NCI-H748 treated with DMSO at 0.1 percent for 48 hours (cell line): ENCODE data around the gene LRG1.
"Not testable (repeated sequence)": the region's sequence is repeated elsewhere in the genome, so short reads cannot be mapped to it uniquely, and the experiment has no call there.

Experiments
- DNase-seq: peaks from one replicate; lab custom pipeline; 2025; lab: John Stamatoyannopoulos, UW

The LRG1 gene

DNA sequence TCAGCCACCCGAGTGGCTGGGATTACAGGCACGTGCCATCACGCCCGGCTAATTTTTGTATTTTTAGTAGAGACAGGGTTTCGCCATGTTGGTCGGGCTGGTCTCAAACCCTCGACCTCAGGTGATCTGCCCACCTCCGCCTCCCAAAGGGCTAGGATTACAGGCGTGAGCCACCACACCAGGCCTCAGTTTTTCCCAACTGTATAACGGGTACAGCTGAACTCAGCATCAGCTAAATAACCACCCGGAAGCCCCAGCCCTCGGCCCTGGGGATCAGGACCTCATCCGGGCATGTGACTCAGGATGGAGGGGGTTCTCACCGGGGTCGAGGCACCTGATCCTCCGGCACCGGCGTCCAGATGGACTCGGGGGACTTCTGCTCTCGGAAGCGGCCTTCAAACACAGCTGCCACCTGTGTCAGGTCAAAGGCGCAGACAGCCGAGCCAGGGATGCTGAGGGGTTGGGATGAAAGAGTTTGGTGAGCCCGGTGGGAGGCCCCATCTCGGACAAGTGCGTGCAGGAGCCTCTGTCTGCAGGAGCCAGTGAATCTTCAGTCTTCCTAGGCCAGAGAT is 10.7 kb upstream of the LRG1 start:
- DNase-seq = no peak

DNA sequence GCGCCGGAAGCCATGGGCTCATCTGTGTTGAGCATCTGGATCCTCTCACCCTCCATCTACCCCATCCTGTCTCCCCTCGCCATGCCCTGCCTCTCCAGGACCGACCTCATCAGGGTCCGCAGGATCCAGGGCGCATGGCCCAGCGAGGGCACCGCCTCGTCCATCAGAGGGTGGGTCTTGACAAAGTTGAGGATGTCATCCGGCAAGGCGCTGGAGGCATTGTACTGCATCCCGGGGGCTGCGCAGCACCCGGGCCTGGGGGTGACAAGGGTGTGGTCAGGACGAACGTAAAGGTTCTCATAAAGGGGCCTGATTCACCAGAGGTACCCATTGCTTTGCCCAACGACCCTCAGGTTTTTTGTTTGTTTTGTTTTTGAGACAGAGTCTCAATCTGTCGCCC is 10.2 kb upstream of the LRG1 start:
- DNase-seq = no peak

DNA sequence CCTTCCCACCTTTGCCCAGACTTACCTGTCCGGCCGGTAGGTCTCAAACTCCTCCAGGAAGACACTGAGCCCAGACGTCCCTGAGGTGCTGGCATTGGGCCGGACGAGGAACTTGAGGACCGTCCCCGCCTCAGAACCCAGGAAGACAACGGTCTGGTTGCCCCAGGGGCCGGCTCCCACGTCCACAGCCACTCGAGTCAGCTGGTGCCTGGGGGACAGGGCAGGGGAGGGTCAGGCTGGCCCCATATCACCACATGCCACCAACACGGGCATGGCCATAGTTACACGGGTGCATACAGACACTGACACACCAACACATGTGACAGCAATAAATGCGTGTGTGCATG is 8.4 kb upstream of the LRG1 start:
- no peak for DNase-seq

DNA sequence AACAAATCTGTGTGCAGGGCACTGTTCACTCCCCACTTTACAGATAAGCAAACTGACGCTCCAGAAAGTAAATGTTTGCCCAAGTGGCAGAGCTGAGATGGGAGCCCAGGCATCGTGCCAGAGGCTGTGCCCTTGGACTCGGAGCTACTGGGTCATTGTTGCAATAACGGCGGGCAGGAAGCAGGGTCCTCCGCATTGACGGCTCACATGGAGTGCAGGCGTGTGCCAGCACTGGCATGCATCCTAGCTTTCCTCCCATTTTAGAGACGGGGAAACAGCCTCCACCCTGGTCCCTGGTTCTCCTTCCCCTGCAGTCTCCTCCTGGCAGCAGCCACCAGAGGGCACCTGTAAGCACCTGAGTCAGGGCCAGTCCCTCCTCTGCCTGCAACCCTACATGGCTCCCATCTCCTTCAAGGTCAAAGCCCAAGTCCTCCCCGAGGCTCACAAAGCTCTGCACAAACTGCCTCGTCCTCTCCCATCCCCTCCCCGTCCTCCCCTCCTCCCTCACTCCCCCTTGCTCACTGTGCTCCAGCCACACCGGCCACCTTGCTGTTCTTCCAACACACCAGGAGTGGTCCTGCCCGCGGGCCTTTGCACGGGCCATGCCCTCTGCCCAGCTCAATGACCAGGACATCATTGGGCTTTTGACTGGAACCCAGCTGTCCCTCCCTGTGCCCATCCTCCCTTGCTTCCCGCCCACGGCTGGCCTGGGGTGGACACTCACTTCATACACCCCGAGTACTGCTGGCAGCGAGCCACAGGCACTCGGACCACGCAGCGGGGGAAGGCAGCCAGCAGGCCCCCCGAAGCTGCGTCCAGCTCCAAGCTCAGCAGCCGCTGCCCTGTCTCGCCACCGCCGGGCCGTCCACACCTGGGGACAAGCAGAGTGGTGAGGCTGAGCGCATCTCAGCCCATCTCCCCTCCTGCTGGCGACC is 7.7 kb upstream of the LRG1 start:
- DNase-seq = no peak

DNA sequence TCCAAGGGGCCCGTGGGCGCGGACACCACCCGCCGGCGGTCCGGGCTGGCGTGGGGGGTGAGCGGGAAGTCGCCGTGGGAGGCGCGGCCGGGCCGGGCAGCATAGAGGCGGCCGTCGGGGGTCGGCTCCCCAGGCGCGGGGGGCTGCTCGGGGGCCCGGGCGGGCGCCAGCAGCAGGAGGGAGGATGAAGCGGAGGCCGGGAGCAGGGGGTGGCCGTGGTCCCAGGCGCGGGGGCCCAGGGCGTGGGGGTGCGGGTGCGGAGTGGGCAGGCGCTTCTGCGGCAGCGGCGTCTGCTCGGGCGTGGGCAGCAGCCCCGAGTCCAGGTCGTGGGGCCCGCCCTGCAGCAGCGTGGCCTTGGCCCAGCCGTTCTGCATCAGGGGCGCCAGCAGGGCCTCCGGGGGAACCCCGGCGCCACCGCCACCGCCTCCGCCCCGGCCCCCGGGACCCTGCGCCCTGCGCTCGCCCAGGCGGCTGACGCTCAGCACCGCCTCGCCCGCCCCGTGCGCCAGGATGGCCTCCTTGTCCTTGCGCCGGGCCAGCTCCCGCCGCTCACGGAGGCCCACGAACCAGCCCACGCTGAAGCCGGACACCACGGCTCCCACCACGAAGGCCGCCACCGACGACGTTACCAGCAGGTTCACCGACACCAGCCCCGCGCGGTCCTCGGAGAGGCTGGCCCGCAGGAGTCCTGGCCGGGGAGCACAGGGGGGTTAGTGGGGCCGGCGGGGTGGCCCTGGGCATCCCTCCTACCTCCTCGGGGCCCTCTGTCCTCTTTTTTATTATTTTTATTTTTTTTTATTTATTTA is 4.2 kb upstream of the LRG1 start:
- DNase-seq = no peak

DNA sequence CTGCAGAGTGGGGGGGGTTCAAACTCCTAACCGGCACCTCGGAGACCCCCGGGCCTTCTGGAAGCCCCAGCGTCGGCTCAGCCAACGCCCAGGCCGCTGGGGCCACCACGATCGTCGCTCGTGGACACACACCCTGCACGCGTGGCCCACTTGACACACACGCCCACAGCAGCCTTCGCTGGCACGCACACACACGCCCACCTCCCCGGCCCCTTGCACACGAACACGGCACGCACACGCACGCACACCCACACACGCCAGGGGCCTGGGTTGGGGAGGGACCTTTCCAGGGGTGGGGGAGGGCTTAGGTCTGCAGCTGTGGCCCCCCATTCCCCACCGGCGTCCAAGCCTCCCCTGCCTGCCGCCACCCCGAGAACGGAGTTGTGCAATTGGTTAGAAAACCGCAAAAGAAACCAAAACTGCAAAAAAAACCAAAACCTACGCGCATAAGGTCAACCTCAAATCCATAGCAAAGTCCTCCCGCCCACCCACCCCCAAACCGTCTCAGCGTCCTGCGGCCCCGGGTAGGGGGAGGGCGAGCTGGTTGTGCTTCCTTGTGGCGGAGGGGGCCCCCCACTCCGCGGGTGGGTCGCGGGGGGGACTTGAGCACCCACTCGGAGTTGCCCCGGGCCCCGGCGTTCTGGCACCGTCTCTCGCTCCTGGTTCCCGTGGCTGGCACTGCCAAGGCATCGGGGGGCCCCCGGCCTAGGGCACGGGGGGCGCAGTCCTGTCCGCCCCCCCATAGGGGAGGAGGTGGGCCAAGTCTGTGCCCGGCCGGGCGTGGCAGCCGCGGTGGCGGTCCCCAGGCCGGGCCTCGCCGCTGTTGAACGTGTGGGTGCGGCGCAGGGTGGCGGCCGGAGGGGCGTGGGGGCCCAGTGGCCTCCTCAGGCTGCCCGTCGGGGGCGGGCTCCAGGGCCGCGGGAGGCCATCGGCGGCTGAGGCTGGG is 3.3 kb upstream of the LRG1 start:
- no peak for DNase-seq

DNA sequence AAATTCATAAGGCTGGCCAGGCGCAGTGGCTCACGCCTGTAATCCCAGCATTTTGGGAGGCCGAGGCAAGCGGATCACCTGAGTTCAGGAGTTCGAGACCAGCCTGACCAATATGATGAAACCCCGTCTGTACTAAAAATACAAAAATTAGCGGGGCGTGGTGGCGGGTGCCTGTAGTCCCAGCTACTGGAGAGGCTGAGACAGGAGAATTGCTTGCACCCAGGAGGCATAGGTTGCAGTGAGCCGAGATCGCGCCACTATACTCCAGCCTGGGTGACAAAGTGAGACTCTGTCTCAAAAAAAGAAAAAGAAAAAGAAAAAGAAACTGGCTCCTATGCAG is 1.9 kb upstream of the LRG1 start:
- not testable (repeated sequence) for DNase-seq

DNA sequence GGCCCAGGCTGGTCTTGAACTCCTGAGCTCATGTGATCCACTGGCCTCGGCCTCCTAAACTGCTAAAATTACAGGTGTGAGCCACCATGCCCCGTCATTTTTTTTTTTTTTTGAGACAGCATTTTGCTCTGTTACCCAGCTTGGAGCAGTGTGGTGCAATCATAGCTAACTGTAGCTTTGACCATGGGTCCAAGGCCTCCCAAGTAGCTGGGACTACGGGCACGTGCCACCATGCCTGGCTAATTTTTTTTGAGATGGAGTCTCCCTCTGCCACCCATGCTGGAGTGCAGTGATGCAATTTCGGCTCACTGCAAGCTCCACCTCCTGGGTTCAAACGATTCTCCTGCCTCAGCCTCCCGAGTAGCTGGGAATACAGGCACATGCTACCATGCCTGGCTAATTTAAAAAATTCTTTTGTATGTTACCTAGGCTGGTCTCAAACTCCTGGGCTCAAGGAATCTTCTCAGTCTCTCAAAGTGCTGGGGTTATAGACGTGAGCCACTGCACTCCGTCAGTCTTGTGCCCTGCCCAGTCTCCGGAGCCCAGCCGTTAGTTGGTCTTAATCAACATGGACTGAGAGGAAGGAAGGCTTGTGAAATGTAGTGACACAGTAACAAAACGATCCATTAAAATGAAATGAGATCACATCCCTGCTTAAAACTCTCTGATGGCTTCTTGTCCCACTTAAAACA is 1.4 kb upstream of the LRG1 start:
- no peak for DNase-seq

DNA sequence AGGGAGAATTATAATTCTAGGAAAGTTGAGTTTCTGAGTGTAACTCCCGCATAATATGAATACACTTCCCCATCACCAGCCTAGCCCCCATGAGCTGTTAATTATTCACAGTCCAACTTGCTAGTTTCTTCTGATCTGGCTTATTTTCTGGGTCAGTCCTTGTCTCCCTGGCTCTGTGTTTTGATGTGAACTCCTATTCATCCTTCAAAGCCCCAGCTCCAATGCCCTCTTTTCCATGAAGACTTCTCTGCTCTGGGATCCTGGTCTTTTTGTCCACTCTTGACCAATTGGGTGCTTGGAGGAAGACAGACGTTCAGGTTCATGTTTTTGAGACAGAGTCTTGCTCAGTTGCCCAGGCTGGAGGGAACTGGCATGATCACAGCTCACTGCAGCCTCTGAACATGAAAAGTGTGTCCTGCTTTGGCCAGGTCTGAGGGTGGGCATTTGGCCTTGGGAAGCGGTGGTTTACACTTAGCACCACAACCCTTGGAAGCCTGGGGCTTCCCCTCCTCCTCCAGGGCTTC is 605 bp downstream of the LRG1 start:
- no peak for DNase-seq

DNA sequence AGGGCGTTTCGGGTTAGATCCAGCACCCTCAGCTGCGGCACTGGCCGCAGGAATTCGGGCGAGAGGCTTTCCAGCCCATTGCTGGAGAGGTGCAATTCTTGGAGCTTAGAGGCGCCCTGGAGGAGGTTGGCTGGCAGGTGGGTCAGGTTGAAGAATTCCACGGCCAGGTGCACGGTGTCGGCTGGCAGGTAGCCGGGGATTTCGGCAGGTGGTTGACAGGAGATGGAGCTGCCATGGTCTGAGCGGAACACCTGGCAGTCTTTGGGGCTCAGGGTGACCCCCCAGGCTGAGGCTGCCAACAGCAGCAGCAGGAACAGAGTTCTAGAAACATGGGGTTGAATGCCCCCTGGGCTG is 1.3 kb downstream of the LRG1 start:
- no peak for DNase-seq

DNA sequence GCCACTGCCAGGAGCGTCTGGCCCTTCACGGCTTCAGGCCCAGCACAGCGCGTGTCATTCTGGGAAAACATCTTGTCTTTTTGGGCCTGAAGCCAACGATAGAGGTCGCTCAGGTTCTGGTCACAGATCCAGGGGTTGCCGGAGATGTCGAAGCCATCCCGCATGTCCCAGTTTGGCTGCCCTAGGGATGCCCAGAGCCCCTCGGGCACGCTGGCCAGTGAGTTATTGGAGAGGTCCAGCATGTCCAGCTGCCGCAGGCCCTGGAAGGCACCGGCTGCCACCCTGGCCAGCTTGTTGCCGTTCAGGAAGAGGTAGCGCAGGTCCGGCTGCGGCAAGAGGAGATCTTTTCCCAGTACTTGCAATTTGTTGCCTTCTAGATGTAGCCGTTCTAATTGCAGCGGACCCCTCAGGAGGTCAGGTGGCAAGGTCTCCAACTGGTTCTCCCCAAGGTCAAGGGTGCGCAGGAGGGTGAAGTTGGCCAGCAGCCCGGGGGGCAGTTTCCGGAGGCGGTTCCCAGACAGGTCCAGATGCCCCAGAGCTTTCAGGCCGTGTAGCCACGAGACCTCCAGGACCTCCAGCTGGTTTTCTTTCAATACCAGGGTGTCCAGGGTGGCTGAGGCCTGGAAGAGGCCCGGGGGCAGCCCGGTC is 1.8 kb downstream of the LRG1 start:
- DNase-seq = no peak

DNA sequence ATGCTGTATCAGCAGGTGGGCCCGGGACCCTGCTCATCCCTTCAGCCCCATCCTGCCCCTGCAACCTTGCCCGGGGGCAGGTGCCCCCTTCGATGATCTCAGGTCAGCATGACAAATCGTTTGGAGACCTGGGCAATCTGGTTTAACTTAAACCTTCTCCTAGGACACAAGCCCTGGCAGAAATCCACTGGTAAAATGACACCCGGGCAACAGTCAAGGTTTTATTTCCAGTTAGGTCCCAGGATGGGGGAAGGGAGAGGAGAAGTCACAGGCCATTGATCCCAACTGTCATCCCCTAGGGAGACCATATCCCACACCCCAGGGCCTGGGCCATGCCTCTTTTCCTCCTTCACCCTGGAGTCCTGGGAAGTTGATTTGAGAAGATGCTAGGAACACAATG is 3.0 kb downstream of the LRG1 start:
- DNase-seq = no peak

DNA sequence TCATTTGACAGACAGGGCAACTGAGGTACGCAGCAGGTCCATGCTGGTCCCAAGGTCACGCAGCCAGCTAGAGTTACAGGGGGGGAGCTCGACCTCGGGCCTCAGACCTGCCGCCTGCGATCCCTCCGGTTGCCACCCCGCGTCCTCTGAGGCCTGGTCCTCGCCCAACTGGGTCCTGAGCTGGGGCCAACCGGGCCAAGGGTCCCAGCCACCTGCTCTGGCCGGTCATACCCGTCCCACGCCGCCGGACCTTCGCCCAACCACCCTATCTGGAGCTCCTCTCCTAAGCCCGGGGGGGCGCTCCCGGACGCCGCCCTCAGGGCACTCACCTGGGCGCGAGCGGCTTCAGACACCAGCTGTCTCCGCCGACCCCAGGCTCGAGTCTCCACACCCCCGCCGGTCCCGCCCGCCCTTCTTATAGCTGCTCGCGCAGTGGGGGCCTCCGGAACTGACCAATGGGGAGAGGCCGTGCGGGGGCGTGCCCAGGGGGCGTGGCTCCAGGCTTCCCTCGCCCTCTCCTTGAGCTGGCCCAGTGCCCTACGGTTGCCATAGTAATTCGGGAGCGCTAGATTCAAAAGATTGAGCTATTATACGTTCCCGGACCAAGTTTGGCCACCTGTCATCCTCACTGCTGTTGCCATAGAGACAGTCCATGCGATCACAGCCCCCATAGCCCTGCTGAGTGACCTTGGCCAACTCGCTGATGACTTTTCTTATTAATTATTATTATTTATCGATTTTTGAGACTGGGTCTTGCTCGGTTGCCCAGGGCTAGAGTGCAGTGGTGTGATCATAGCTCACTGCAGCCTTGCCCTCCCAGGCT is 4.8 kb downstream of the LRG1 start, which contains the start of gene PLIN5:
TSS of gene PLIN5 (minus strand) at position 389 of the 823 bp plus-strand sequence. CDS start 1,150 bp downstream, outside the sequence.
- DNase-seq = peak; percentile 78

DNA sequence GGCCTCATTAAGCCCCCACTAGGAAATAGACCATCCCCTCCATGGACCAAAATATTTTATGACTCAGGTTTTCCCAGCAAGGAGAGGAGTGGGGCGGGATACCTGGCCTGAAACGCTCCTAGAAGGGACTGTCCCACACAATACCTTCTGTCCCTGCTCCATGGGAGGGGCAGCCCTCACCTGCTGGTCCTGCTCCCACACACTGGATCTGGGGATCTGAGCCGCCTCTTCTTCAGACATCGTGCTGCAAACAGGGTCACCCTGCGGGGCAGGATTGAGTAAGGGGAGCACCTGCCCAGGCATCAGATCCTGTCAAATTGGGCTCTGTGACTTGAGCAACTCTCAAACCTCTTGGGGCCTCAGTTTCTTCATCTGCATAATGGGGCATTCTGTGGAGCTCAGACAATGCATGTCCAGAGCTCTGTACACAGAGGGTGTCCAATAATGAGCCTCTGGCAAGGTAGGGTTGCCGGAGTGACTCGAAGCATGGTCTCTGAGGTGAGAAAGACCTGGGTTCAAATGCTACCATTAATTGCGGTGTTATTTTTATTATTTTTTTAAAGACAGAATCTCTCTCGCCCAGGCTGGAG is 5.9 kb downstream of the LRG1 start:
- DNase-seq = no peak

DNA sequence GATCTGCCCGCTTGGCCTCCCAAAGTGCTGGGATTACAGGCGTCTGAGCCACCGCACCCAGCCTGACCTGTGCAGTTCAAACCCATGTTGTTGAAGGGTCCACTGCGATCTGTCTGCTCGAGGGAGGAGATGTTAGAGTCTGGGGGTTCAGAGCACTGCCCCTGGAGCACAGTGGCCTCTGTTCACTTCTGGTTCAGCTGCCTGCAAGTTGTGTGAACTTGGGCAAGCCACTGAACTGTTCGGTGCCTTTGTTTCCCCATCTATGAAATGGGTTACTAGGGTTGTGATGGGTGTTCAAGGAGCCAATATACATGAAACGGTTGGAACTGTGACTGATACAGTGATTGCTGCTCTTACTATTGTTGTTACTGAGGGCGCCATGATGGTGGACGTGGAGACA is 6.5 kb downstream of the LRG1 start:
- DNase-seq = no peak

DNA sequence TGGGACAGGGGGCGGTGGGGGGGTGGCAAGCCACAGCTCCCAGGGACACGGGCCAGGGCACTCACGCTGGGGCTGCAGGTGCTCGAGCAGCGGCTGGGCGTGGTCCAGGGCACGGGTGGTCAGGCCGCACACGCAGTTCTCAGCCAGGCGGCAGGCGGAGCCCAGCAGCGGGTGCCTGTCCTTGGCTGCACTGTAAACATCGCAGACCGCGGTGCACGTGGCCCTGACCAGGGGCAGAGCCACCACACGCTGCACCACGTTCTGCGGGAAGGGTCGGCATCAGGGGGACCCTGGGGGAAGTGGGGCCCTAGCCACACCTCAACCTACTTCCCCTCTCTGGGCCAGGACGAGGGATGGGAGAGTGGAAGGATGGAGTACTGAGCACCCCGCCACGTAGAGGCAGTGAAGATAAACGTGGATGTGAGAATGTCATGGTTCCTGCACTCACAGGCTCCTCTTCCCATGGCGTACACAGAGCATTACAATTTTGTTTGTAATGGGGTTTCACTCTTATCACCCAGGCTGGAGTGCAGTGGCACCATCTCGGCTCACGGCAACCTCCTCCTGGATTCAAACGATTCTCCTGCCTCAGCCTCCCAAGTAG is 8.2 kb downstream of the LRG1 start:
- no peak for DNase-seq

DNA sequence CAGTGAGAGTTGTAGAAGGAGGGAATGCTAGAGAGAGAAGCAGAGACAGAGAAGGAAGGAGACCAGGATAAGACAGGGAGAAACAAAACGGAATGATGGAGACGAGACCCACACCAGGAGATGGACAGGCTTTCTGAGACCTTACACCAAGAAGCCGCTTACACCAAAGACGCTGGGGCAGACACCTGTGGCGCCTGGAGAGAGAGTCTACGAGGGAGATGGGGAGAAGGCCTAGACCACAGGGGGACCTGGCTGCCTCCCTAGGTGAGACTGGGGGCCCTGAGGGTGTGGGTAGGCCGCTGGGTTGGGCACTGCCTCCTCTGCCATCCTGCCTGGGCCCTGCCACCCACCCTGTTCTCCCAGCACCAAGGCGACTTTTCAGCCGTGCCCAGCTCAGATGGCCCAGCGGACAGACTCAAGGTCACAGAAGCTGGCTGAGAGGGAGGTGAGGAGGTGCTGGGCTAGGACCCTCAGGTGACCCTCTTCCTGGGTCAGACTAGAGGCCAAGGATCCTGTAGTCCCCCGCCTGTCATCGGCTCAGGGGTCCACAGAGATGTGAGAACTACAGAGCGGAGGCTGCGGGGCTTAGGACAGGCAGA is 9.8 kb downstream of the LRG1 start:
- no peak for DNase-seq

DNA sequence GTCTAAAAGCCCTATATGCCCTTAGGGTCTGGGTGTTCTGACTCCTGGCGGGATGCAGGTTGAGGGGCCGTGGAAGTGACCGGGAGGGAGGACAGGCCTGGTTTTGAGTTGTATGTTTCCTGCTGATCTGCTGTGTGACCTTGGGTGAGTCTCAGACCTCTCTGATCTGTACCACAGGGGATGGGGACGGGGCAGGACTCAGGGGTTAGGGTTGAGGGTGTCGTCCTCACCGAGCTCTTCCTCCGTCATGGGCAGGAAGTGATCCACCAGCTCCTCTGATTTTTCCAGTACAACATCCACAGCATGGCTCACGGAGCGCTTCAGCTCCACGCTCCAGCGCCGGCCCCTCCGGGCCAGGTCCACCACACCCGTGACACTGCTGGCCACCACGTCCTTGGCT is 11.0 kb downstream of the LRG1 start:
- no peak for DNase-seq
